GM21367 (cell line): Measurements from ENCODE around the gene MALAT1.

Source experiments
- ATAC-seq: cut with Tn5 transposase; IDR thresholded peaks from one replicate; pipeline ENCODE4 v1.9.1; 2021; ENCODE audit not compliant: unreplicated experiment

MALAT1 gene

GRCh38 chr11:65537620-65538231 is 38.9 kb downstream of the MALAT1 start:
- ATAC-seq = no peak

DNA sequence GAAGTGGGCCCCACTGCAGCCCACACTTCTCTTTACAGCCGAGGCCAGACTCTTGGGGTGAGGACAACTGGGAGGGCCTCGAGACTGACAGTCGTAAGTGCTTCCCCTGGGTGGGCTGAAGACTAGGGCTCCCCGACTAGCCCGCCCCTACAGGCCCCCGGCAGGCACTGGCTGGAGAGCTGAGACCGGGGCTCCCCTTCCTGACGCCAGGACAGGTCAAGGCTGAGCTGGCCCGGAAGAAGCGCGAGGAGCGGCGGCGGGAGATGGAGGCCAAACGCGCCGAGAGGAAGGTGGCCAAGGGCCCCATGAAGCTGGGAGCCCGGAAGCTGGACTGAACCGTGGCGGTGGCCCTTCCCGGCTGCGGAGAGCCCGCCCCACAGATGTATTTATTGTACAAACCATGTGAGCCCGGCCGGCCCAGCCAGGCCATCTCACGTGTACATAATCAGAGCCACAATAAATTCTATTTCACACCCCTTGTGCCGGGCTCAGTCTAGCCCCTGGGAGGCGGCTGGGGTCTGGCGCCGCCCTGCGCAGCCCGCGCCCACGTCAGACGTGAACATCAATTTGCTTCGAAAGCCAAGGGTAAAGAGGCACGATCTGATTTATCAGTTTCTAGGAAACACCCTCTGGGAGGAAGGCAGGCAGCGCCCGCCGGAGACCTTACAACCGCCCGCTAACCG is 39.5 kb downstream of the MALAT1 start:
- no peak for ATAC-seq

DNA sequence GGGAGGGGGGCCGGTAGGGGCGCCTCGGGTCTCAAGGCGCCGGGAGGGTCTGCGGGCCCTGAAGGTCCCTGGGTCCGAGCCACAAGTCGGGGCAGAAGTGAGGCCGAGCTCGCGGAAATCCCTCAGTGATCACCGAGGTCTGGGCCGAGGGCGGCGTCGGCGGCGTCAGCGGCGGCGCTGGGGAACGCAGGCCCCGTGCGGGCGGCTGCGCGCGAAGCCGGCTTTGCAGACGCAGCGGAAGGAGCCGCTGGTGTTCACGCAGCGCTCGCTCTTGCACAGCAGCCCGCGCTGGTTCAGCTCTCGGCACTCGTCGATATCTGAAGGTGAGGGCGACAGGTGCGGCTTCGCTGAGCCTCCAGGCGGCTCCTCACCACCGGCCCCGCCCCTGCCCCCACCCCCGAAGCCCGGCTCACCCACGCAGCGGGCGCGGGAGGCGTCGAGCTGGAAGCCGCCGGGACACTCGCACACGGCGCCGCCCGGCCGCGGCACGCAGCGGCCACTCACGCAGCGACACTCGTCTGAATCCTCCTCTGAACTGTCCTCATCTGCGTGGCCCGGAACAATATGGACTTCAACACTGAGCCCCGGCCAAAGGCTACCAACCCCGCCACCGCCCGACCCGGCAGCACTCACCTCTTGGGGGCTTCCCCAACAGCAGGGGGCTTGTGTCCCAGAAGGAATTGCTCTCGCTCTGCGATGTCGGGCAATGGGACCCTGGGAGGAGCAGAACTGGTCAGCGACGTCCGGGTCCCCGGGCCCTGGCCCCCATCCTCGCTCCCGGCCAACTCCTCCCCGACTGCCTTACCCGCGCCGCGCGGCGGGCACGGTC is 40.3 kb downstream of the MALAT1 start:
- no peak for ATAC-seq

GRCh38 chr11:65539744-65540289 is 41.0 kb downstream of the MALAT1 start:
- ATAC-seq = peak; percentile 1

DNA sequence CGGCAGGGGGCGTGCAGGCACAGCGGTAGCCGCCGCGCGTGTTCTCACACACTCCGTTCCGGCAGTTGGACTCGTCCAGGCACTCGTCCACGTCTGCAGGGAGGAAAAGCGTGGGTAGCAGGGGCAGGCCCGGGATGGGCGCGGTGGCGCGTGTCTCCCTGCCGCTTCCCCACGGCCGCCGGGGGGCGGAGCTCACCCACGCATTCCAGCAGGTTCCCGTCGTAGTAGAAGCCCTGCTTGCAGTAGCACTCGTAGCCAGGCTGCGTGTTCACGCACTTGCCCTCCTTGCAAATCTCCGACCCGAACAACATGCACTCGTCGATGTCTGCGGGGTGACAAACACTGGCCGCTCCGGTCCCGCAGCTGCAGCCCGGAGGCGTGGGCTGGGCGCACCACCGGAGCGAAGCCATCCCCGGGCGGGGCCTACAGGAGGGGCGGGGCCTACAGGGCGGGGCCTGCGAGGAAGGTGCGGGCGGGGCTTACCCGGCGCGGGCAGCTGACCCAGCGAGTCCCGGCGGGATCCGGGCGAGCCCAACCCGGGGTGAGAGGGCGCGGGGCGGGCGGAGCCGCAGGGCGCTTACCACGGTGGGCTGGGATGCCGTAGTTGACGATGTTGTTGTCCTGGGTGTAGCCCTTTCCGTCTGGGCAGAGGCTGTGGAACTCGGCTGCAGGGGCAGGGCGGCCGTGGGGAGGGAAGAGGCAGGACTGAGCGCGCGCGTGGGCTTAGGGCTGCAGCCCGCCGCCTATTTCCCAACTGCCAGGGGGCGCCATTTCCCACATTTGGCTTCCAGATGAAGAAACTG is 41.6 kb downstream of the MALAT1 start:
- peak; percentile 44 for ATAC-seq

GRCh38 chr11:65541093-65541982 is 42.5 kb downstream of the MALAT1 start:
- no peak for ATAC-seq

- no peak for ATAC-seq
Observed at GRCh38 chr11:65542738-65543390, 44.0 kb downstream of the MALAT1 start.

DNA sequence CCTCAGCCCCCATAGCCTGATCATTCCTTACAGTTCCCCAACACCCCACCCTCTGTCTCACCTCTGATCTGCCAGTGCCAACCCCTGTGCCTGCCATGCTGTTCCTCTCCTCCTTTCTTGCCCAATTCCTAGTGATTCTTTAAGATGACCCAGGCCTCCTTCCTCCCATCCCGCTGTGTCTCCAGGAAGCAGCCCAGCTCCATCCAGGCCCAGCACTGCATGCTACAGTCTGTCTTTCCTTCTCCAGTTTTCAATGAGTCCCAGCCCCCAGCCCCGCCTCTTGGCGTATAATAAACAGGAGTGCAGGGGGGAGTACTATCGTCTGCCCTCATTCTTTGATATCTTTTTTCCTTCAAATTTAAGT is 47.0 kb downstream of the MALAT1 start:
- ATAC-seq = no peak

DNA sequence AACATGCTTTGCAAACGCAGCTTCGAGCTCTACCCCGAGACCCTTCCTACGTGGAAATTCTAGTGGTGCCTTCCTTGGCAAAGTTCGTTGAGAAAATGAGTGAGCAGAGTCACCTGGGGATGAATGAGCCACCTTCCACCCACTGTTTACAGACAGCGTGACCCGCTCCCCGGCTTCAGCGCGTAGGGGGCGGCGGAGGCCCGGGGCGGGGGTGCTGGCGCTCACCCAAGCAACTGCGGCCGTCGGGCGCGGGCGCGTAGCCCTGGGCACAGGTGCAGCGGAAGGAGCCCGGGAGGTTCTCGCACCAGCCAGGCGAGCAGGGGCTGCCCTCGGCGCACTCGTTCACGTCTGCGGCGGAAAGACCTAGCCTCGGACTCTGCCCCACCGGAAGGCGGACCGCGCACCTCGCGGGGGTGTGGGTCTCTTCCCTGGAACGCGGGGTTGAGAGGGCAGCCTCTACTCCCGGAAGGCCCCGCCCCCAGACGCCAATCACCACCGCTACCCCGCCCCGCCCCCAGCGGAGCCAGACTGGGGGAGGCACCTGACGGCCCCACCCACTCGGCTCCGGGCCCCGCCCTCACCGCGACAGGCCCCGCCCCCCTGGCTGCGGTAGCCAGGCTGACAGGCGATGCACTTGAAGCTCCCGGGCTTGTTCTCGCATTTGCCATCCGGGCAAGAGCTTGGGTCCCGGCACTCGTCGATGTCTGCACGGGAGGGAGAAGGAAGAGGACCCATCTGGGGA is 47.5 kb downstream of the MALAT1 start:
- ATAC-seq = peak; percentile 60

DNA sequence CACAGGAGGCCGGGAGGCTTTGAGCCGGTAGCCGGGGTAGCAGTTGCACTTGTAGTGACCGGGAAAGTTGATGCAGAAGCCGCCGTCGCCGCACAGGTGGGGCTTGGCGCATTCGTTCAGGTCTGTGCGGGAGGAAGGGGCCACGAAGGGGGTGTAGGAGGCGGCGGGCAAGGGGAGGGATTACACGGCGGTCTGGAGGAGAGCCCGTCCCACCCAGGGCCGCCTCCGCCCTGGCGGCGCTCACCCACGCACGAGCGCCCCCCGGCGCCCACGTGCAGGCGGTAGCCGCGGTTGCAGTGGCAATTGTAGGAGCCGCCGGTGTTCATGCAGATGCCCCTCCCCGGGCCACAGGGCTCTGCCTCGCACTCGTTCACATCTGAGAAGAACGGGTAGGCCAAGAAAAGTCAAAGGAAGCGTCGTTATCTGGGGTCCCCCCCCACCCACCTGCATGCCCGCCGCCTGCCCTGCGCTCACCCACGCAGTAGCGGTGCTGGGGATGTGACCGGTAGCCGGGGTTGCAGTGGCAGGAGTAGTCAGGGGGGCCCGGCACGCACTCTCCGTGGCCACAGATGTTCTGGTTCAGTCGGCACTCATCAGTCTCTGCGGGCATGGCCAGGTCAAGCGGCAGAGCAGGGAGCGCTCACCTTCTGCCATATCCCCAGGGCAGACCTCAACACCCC is 48.7 kb downstream of the MALAT1 start:
- ATAC-seq = no peak

- ATAC-seq = no peak
Observed at GRCh38 chr11:65548395-65548794, 49.5 kb downstream of the MALAT1 start.

- no peak for ATAC-seq
Observed at GRCh38 chr11:65549096-65549495, 50.3 kb downstream of the MALAT1 start.

DNA sequence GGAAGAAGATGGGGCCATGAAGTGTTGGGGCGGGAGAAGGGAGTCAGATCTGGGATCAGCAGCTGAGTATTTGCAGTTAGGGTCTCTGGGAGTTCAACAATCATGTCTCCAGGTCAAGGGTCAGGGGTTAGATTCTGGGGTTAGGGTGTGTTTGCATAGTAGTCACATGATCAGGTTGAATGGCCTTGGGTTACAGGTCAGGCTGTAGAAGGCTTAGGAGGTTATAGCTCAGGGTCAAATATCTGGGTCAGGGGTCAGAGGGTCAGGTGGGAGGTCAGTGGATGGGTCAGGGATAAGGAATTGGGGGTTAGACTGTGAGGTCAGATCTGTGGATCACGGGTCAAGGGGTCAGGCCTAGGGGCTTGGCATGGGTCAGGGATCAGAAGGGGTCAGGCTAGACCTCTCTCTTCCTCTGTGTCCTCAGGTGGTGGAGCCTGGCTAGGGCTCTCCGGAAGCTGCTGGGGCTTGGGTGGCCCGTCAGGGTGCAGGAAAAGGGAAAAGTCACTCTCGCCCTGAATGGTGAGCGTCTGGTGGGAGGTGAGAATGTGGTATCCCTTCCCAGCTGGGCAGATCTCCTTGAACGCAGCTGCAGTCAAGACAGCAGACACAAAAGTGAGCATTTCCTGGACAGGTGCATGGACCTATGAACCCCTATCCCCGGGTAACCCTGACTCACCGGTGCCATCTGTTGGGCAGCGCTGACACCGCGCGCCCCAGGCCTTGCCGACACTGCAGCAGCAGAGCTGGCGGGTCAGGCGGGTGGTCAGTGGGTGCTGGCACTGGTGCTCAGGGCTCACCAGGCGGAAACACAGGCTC is 52.9 kb downstream of the MALAT1 start:
- ATAC-seq = no peak

DNA sequence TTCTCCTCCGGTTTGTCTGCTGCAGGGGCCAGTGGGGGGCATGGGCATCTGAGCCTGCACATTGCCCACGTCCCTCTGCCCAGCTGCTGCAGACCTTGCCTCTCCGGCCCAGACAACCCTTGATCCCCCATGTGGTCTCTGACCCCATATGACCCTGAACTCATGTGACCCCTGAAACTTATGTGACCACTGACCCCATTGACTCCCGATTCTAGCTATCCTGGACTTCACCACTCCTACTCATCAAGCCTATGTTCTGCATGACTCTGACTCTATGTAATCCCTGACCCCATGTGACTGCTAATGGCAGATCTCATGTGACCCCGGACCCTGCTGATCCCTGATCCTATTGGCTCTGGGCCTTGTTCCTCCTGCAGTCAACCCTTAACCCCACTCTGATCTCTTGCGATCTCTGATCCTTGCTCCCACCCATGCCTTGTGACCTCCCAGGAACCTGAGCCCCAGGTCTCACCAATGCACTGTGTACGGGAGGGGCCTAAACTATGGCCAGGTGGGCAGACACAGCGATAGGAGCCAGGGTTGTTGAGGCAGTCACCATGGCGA is 53.6 kb downstream of the MALAT1 start:
- no peak for ATAC-seq

GRCh38 chr11:65553301-65554001 is 54.6 kb downstream of the MALAT1 start:
- no peak for ATAC-seq

- ATAC-seq = no peak
Observed at GRCh38 chr11:65554057-65554818, 55.4 kb downstream of the MALAT1 start.
